K562 (cell line): ENCODE measurements around the gene NMNAT2.

Experiments used
- CHD2 ChIP-seq: IDR thresholded peaks from 2 replicates; pipeline ENCODE4 v1.6.1; 2011; ENCODE audit warnings: low read depth, low read length
- FOXK2 ChIP-seq, 2 experiments: fragments of 450-650 bp; IDR thresholded peaks in 1 of 2; conservative IDR thresholded peaks in 1 of 2; 2 replicates each; pipeline ENCODE4 v1.6.1; 2016; ENCODE audit warnings: low read depth in 2 of 2, mild to moderate bottlenecking in 1 of 2
- HOMEZ ChIP-seq: fragments of 250-450 bp; sonication (Bioruptor Pico); IDR thresholded peaks from 2 replicates; pipeline ENCODE4 v1.4.0; 2020; ENCODE audit warnings: mild to moderate bottlenecking, moderate library complexity
- PHF21A ChIP-seq: fragments of 450-650 bp; IDR thresholded peaks from 2 replicates; pipeline ENCODE4 v1.6.1; 2017; ENCODE audit warnings: low read depth, borderline replicate concordance
- RAD21 ChIP-seq, 2 experiments: fragments of 250-450 bp in 1 of 2; fragments of 450-650 bp in 1 of 2; sonication (Bioruptor Pico) in 1 of 2; formaldehyde crosslinking in 1 of 2; IDR thresholded peaks in 1 of 2; conservative IDR thresholded peaks in 1 of 2; 2 replicates each; pipeline versions ENCODE4 v1.4.0 to v1.8.0; 2020 to 2022; ENCODE audit warnings: mild to moderate bottlenecking in 2 of 2, moderate library complexity in 1 of 2
- RNF2 ChIP-seq: sonication (generic); IDR thresholded peaks from 2 replicates; pipeline ENCODE4 v1.6.1; 2016
- SMARCC2 ChIP-seq: fragments of 450-650 bp; IDR thresholded peaks from 2 replicates; pipeline ENCODE4 v1.6.1; 2017; ENCODE audit warnings: antibody characterized with exemption, moderate library complexity, mild to moderate bottlenecking, low read depth
- SMC3 ChIP-seq: conservative IDR thresholded peaks from 2 replicates; pipeline ENCODE4 v1.6.1; 2011; ENCODE audit warnings: low read depth, low read length, improper control_type of control experiment; ENCODE audit not compliant: insufficient read depth
- TAF1 ChIP-seq: IDR thresholded peaks from 2 replicates; pipeline ENCODE4 v1.6.1; 2011; ENCODE audit warnings: mild to moderate bottlenecking, low read length, moderate library complexity; ENCODE audit not compliant: insufficient read depth, control insufficient read depth, severe bottlenecking; ENCODE audit errors: extremely low read depth
- U2AF1 ChIP-seq: fragments of 200-400 bp; formaldehyde crosslinking; optimal IDR thresholded peaks from 2 replicates; pipeline ENCODE3; 2017; ENCODE audit warnings: mild to moderate bottlenecking, low read depth, low read length, moderate library complexity
- ZFP36 ChIP-seq: fragments of 150-350 bp; IDR thresholded peaks from 2 replicates; pipeline ENCODE4 v1.6.1; 2018; ENCODE audit warnings: low read length, low read depth; ENCODE audit not compliant: partially characterized antibody
- ZNF408 ChIP-seq: fragments of 250-450 bp; sonication (Bioruptor Pico); IDR thresholded peaks from 2 replicates; pipeline ENCODE4 v1.4.0; 2020; ENCODE audit warnings: low read depth, mild to moderate bottlenecking, moderate library complexity
- ZNF785 ChIP-seq: fragments of 250-450 bp; sonication (Bioruptor Pico); IDR thresholded peaks from 2 replicates; pipeline ENCODE4 v1.4.0; 2020; ENCODE audit warnings: mild to moderate bottlenecking
- TF ChIP-seq, protein P1 (sequence below), 2 experiments: fragments of 450-650 bp; IDR thresholded peaks; 2 replicates each; pipeline ENCODE4 v1.6.1; 2016

GRCh38 chr1:183235503-183235902 lies 182.7 kb downstream of the NMNAT2 start:
- TF ChIP-seq RNF2 (no peak), HOMEZ (no peak), PHF21A (no peak), ZNF785 (no peak), U2AF1 (no peak), CHD2 (no peak), ZFP36 (no peak), SMC3 (no peak), RAD21 (CRISPR knock-in tag; conservative IDR thresholded peaks at IDR 0.05 in 1 of 2, IDR thresholded peaks at IDR 0.05 in 1 of 2) (no peak), FOXK2 (conservative IDR thresholded peaks at IDR 0.05 in 1 of 2, IDR thresholded peaks at IDR 0.05 in 1 of 2; ENCODE audit: low read depth in 2 of 2) (no peak), TAF1 (no peak), SMARCC2 (no peak), ZNF408 (no peak)
- TF ChIP-seq, protein P1, sequence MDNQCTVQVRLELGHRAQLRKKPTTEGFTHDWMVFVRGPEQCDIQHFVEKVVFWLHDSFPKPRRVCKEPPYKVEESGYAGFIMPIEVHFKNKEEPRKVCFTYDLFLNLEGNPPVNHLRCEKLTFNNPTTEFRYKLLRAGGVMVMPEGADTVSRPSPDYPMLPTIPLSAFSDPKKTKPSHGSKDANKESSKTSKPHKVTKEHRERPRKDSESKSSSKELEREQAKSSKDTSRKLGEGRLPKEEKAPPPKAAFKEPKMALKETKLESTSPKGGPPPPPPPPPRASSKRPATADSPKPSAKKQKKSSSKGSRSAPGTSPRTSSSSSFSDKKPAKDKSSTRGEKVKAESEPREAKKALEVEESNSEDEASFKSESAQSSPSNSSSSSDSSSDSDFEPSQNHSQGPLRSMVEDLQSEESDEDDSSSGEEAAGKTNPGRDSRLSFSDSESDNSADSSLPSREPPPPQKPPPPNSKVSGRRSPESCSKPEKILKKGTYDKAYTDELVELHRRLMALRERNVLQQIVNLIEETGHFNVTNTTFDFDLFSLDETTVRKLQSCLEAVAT (IDR thresholded peaks at IDR 0.05), result no peak
